WTC11 (cell line): ENCODE data around the gene FBXL12. TPM values are rescaled to one million over a fixed set of nuclear protein-coding genes. Genes with fewer than 3 reads are reported as not detected.
"Not testable (repeated sequence)": the region's sequence is repeated elsewhere in the genome, so short reads cannot be mapped to it uniquely, and the experiment has no call there.

Experiments used
- ATAC-seq: fragments of 200-7000 bp; cut with Tn5 transposase; 2 replicates; pipeline ENCODE4 v1.10.0; 2021; ENCODE audit warnings: mild to moderate bottlenecking, moderate library complexity
- CTCF ChIA-PET: fragments of 300-600 bp; sonication (Branson Sonifier 250); formaldehyde crosslinking; loops from one replicate; lab custom pipeline; 2021; ENCODE audit warnings: antibody characterized with exemption; lab: Charles Lee
- POLR2A ChIA-PET: fragments of 350-600 bp; sonication (Branson Sonifier 250); formaldehyde crosslinking; loops from one replicate; lab custom pipeline; 2021; ENCODE audit warnings: antibody characterized with exemption; lab: Charles Lee
- DNase-seq: peaks from one replicate; pipeline ENCODE4 v3.0.0; 2021; ENCODE audit warnings: low spot score
- H3K27ac Mint-ChIP-seq: 2 replicates; pipeline ENCODE4 v1.8.0; 2021; ENCODE audit warnings: mixed read lengths
- H3K27me3 Mint-ChIP-seq: 2 replicates; pipeline ENCODE4 v1.8.0; 2021; ENCODE audit warnings: low read depth, mild to moderate bottlenecking, moderate library complexity, mixed read lengths
- H3K36me3 Mint-ChIP-seq: 2 replicates; pipeline ENCODE4 v1.8.0; 2021; ENCODE audit warnings: mixed read lengths
- H3K4me1 Mint-ChIP-seq: 2 replicates; pipeline ENCODE4 v1.8.0; 2022; ENCODE audit warnings: mixed read lengths
- H3K4me3 Mint-ChIP-seq: 2 replicates; pipeline ENCODE4 v1.8.0; 2021; ENCODE audit warnings: mild to moderate bottlenecking, moderate library complexity, mixed read lengths
- H3K9me3 Mint-ChIP-seq: 2 replicates; pipeline ENCODE4 v1.8.0; 2021; ENCODE audit warnings: mixed read lengths
- ATF3 ChIP-seq: sonication (generic); formaldehyde crosslinking; conservative IDR thresholded peaks from 2 replicates; pipeline ENCODE4 v1.8.1; 2022; ENCODE audit warnings: mild to moderate bottlenecking, missing genetic modification reagents
- CREB1 ChIP-seq: sonication (generic); formaldehyde crosslinking; IDR thresholded peaks from 2 replicates; pipeline ENCODE4 v1.8.0; 2023; ENCODE audit warnings: mild to moderate bottlenecking, missing genetic modification reagents
- E2F5 ChIP-seq: sonication (generic); formaldehyde crosslinking; IDR thresholded peaks from 2 replicates; pipeline ENCODE4 v1.8.1; 2022; ENCODE audit warnings: mild to moderate bottlenecking, moderate library complexity, missing genetic modification reagents
- ESRRA ChIP-seq: sonication (generic); formaldehyde crosslinking; IDR thresholded peaks from 2 replicates; pipeline ENCODE4 v1.8.1; 2022; ENCODE audit warnings: mild to moderate bottlenecking, missing genetic modification reagents, borderline replicate concordance
- FOXJ3 ChIP-seq: sonication (generic); formaldehyde crosslinking; IDR thresholded peaks from 2 replicates; pipeline ENCODE4 v1.9.0; 2021; ENCODE audit warnings: missing genetic modification reagents, mild to moderate bottlenecking, borderline replicate concordance
- HMGA2 ChIP-seq: fragments of 250-450 bp; sonication (Bioruptor Pico); IDR thresholded peaks from 2 replicates; pipeline ENCODE4 v1.4.0; 2021; ENCODE audit warnings: mild to moderate bottlenecking, moderate library complexity
- JAZF1 ChIP-seq: fragments of 250-450 bp; sonication (Bioruptor Pico); IDR thresholded peaks from 2 replicates; pipeline ENCODE4 v1.9.0; 2021; ENCODE audit warnings: moderate library complexity, mild to moderate bottlenecking, inconsistent platforms
- MXD4 ChIP-seq: fragments of 250-450 bp; sonication (Bioruptor Pico); IDR thresholded peaks from 2 replicates; pipeline ENCODE4 v1.8.0; 2021; ENCODE audit warnings: mild to moderate bottlenecking, moderate library complexity, borderline replicate concordance
- NR1H2 ChIP-seq: sonication (generic); formaldehyde crosslinking; IDR thresholded peaks from 2 replicates; pipeline ENCODE4 v1.9.0; 2021; ENCODE audit warnings: mild to moderate bottlenecking, moderate library complexity, missing genetic modification reagents
- NR2C2 ChIP-seq: sonication (generic); formaldehyde crosslinking; IDR thresholded peaks from 2 replicates; pipeline ENCODE4 v1.8.0; 2022; ENCODE audit warnings: mild to moderate bottlenecking, missing genetic modification reagents
- NR3C1 ChIP-seq: sonication (generic); formaldehyde crosslinking; conservative IDR thresholded peaks from 2 replicates; pipeline ENCODE4 v1.8.1; 2023; ENCODE audit warnings: low read depth, mild to moderate bottlenecking, missing genetic modification reagents
- OVOL2 ChIP-seq: fragments of 250-450 bp; sonication (Bioruptor Pico); IDR thresholded peaks from 2 replicates; pipeline ENCODE4 v1.9.0; 2021; ENCODE audit warnings: mild to moderate bottlenecking, borderline replicate concordance
- RORB ChIP-seq: fragments of 250-450 bp; sonication (Bioruptor Pico); IDR thresholded peaks from 2 replicates; pipeline ENCODE4 v1.9.0; 2021; ENCODE audit warnings: mild to moderate bottlenecking
- SMAD4 ChIP-seq: sonication (generic); formaldehyde crosslinking; IDR thresholded peaks from 2 replicates; pipeline ENCODE4 v1.8.0; 2022; ENCODE audit warnings: mild to moderate bottlenecking, missing genetic modification reagents
- SP1 ChIP-seq: sonication (generic); formaldehyde crosslinking; conservative IDR thresholded peaks from 2 replicates; pipeline ENCODE4 v1.8.1; 2022; ENCODE audit warnings: missing genetic modification reagents
- USF2 ChIP-seq: sonication (generic); formaldehyde crosslinking; IDR thresholded peaks from 2 replicates; pipeline ENCODE4 v1.8.1; 2023; ENCODE audit warnings: mild to moderate bottlenecking, missing genetic modification reagents, moderate library complexity
- ZNF219 ChIP-seq: sonication (generic); formaldehyde crosslinking; IDR thresholded peaks from 2 replicates; pipeline ENCODE4 v1.8.0; 2023; ENCODE audit warnings: missing genetic modification reagents, mild to moderate bottlenecking, borderline replicate concordance
- ZNF317 ChIP-seq: sonication (generic); formaldehyde crosslinking; IDR thresholded peaks from 2 replicates; pipeline ENCODE4 v1.8.1; 2023; ENCODE audit warnings: low read depth, mild to moderate bottlenecking, moderate library complexity, missing genetic modification reagents, borderline replicate concordance
- total RNA-seq: library from RNA; stranded (reverse); gene quantifications from 3 replicates; pipeline ENCODE4 v1.2.3, GENCODE V29; 2021
- TF ChIP-seq, protein P1 (sequence below): sonication (generic); formaldehyde crosslinking; IDR thresholded peaks from 2 replicates; pipeline ENCODE4 v1.8.1; 2023; ENCODE audit warnings: mild to moderate bottlenecking, missing genetic modification reagents
- TF ChIP-seq, protein P2 (sequence below): sonication (generic); formaldehyde crosslinking; IDR thresholded peaks from 2 replicates; pipeline ENCODE4 v1.8.1; 2023; ENCODE audit warnings: mild to moderate bottlenecking, moderate library complexity, missing genetic modification reagents

The FBXL12 gene
- total RNA-seq, 1 experiment from 2014 or later = 37.6 TPM

GRCh38 chr19:9792206-9793070 is 26.4 kb downstream of the FBXL12 start (continued):
- TF ChIP-seq USF2 (CRISPR knock-in tag) (peak; percentile 38; the same call in 1 of the 2 replicates), ESRRA (CRISPR knock-in tag) (peak; percentile 74; the same call in 1 of the 2 replicates), E2F5 (CRISPR knock-in tag) (0 out of 2 replicates have a peak, but pooled peaks have one; percentile 51)

DNA sequence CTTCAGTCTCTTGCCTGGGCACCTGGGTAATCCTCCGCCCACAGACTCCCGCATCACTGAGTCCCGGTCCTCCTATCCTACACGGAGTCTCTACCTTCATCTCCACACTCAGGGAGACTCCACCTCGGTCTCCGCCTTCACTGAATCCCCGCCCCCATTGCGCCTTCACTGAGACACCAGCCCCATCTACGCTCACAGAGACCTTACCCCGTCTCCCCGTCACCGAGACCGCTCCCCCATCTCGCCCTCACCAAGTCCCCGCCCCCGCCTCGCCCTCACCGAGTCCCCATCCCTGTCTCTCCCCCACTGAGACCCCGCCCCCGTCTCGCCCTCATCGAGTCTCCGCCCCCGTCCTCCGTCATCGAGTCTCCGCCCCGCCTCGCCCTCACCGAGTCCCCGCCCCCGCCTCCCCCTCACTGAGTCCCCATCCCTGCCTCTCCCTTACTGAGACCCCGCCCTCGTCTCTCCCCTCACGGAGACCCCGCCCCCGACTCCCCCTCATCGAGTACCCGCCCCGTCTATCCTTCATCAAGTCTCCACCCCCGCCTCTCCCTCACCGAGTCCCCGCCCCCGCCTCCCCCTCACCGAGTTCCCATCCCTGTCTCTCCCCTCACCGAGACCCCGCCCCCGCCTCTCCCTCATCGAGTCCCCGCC is 27.2 kb downstream of the FBXL12 start:
- peaks cover 2% of the 10 kb centered on the region; the same call in 1 of the 2 replicates for H3K36me3 Mint-ChIP-seq
- ChIA-PET CTCF (interaction anchor here (0.6 kb wide), 1 partner anchor 116 kb away, joined by 3 read pairs; no protein-coding TSS in a partner anchor), POLR2A (no interaction called here)
- DNase-seq (peak; percentile 98), ATAC-seq (peak; percentile 66)
- TF ChIP-seq SP1 (CRISPR knock-in tag) (peak; percentile 74), NR3C1 (CRISPR knock-in tag) (no peak)
- H3K27ac Mint-ChIP-seq = peak overlapping the region; percentile 95
- H3K27me3 Mint-ChIP-seq = no peaks in the 10 kb centered on the region
- H3K9me3 Mint-ChIP-seq = no peaks in the 10 kb centered on the region
- H3K4me1 Mint-ChIP-seq = peaks cover 41% of the 10 kb centered on the region
- peak overlapping the region; percentile 91 for H3K4me3 Mint-ChIP-seq

DNA sequence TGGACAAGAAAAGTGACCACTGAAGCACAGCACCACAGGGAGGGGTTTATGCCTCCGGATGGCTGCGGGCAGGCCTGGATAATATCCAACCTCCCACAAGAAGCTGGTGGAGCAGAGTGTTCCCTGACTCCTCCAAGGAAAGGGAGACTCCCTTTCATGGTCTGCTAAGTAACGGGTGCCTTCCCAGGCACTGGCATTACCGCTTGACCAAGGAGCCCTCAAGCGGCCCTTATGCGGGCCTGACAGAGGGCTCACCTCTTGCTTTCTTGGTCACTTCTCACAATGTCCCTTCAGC is 27.9 kb downstream of the FBXL12 start:
- H3K36me3 Mint-ChIP-seq = not testable (repeated sequence)

GRCh38 chr19:9789579-9789978 is 29.3 kb downstream of the FBXL12 start:
- ATAC-seq, H3K36me3 Mint-ChIP-seq, DNase-seq, H3K4me3 Mint-ChIP-seq, CTCF ChIA-PET, H3K27me3 Mint-ChIP-seq, H3K9me3 Mint-ChIP-seq, POLR2A ChIA-PET: not testable (repeated sequence)
- Mint-ChIP-seq H3K27ac (peak overlapping the region; percentile 93), H3K4me1 (peaks cover 46% of the 10 kb centered on the region)

More for the DNA sequence above, 27.9 kb downstream of the FBXL12 start:
- H3K27me3 Mint-ChIP-seq, ATAC-seq, H3K9me3 Mint-ChIP-seq, H3K27ac Mint-ChIP-seq, DNase-seq: not testable (repeated sequence)
- Mint-ChIP-seq H3K4me3 (peak overlapping the region; percentile 68), H3K4me1 (peaks cover 41% of the 10 kb centered on the region)
- CTCF ChIA-PET = interaction anchor here (0.6 to 0.7 kb wide), 3 partner anchors 53 to 168 kb away, joined by 3 to 8 read pairs (median 6); no protein-coding TSS in a partner anchor
- POLR2A ChIA-PET = interaction anchor here (0.6 kb wide), 1 partner anchor 165 kb away, joined by 4 read pairs; no protein-coding TSS in a partner anchor

- no peak for ATAC-seq
- peak; percentile 41 for DNase-seq
- Mint-ChIP-seq H3K27ac (peak overlapping the region; percentile 93), H3K36me3 (peaks cover 2% of the 10 kb centered on the region; the same call in 1 of the 2 replicates), H3K27me3 (no peaks in the 10 kb centered on the region), H3K4me3 (no peak overlapping the region), H3K9me3 (no peaks in the 10 kb centered on the region), H3K4me1 (peaks cover 51% of the 10 kb centered on the region)
- ChIA-PET POLR2A (no interaction called here), CTCF (interaction anchor here (1.0 to 1.4 kb wide), 2 partner anchors 154 to 163 kb away, joined by 3 to 7 read pairs; no protein-coding TSS in a partner anchor)
- no peak for TF ChIP-seq CREB1
- no peak for TF ChIP-seq ZNF219 (CRISPR knock-in tag)
- no peak for TF ChIP-seq SMAD4 (CRISPR knock-in tag)
- no peak for TF ChIP-seq JAZF1 (CRISPR knock-in tag)
- TF ChIP-seq ATF3 (CRISPR knock-in tag) = no peak
- TF ChIP-seq FOXJ3 (CRISPR knock-in tag) = no peak
- no peak for TF ChIP-seq HMGA2 (CRISPR knock-in tag)
- TF ChIP-seq OVOL2 (CRISPR knock-in tag) = no peak
- TF ChIP-seq MXD4 (CRISPR knock-in tag) = no peak
- TF ChIP-seq NR3C1 (CRISPR knock-in tag) = no peak
- no peak for TF ChIP-seq NR2C2 (CRISPR knock-in tag)
- TF ChIP-seq RORB (CRISPR knock-in tag) = no peak
- no peak for TF ChIP-seq NR1H2 (CRISPR knock-in tag)
- TF ChIP-seq, protein P1, sequence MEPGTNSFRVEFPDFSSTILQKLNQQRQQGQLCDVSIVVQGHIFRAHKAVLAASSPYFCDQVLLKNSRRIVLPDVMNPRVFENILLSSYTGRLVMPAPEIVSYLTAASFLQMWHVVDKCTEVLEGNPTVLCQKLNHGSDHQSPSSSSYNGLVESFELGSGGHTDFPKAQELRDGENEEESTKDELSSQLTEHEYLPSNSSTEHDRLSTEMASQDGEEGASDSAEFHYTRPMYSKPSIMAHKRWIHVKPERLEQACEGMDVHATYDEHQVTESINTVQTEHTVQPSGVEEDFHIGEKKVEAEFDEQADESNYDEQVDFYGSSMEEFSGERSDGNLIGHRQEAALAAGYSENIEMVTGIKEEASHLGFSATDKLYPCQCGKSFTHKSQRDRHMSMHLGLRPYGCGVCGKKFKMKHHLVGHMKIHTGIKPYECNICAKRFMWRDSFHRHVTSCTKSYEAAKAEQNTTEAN (CRISPR knock-in tag) = no peak
- TF ChIP-seq, protein P2, sequence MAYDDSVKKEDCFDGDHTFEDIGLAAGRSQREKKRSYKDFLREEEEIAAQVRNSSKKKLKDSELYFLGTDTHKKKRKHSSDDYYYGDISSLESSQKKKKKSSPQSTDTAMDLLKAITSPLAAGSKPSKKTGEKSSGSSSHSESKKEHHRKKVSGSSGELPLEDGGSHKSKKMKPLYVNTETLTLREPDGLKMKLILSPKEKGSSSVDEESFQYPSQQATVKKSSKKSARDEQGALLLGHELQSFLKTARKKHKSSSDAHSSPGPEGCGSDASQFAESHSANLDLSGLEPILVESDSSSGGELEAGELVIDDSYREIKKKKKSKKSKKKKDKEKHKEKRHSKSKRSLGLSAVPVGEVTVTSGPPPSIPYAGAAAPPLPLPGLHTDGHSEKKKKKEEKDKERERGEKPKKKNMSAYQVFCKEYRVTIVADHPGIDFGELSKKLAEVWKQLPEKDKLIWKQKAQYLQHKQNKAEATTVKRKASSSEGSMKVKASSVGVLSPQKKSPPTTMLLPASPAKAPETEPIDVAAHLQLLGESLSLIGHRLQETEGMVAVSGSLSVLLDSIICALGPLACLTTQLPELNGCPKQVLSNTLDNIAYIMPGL (CRISPR knock-in tag) = no peak
- TF ChIP-seq ZNF317 (CRISPR knock-in tag) = no peak
These were observed 29.8 kb downstream of the FBXL12 start for GRCh38 chr19:9789066-9789465.
